ENCODE measurements around the gene YAP1.

The YAP1 gene

DNA sequence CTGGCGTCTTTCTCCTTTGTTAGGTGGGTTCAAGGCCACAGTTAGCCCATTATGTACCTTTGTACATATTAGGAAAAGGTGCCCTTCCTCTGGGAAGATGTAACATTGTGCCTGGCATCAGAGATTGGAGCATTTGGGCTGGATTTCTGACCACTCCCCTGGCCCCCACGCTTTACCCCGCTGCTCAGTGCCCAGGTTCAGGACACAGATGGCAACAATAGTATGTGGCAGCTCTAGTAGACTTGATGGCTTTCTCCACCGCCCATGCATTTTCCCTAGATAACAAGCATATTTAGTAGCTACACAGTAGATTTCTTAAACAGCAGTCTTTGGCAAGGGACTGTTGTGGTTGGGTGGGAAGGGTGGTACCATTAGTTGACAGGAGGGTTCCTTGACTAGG, 53.1 kb downstream of the YAP1 start:
- DNase-seq (ENCODE audit: low read depth) = no peak

GRCh38 chr11:102166175-102167064, 56.2 kb downstream of the YAP1 start:
- no peak for DNase-seq (ENCODE audit: low read depth)

GRCh38 chr11:102168481-102168880, 58.2 kb downstream of the YAP1 start:
- no peak for DNase-seq (ENCODE audit: low read depth)

DNA sequence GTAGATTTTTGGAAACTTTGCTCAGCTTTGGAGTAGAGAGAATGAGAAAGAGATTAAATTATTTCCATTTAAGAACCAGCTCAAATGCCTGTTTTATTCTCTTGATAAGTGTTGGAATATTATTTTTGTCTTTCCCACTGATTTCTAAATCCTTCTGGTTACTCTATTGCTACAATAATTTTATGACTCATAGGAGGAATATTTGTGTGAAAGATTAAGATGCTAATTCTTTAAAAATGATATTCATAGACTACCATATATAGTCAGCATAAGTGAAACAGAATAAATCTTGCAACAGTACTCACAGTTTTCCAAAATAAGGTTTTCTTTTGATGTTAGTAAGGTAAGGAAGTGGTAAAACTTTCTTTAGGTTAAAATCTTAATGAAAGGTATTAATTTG, 60.9 kb downstream of the YAP1 start:
- no peak for DNase-seq (ENCODE audit: low read depth)

DNA sequence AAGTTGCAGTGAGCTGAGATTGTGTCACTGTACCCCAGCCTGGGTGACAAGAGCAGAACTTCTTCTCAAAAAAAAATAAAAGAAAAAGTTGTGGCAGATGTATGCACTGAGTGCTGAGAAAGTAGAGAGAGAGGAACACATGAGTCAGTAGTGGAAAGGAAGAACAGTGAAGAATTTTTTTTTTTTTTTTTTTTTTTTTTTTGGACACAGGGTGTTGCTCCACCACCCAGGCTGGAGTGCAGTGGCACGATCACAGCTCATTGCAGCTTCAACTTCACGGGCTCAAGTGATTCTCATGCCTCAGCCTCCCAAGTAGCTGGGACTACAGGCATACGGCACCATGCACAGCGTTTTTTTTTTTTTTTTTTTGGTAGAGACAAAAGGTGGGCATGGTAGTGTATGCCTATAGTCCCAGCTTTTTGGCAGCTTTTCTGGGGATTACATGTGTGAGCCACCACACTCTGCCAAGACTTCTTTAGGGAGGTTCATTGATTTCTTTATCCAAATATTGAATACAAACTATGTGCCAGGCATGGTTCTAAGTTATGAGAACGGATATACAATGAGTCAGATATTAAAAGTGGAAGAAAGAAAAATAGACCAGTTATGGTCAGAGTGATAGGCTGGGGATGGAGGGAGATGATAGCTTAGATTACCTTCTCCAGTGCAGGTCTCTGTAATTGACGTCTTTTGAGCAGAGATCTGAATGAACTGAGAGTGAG, 62.0 kb downstream of the YAP1 start:
- DNase-seq (ENCODE audit: low read depth) = no peak

- no peak for DNase-seq (ENCODE audit: low read depth)
Observed at GRCh38 chr11:102177126-102177525, 66.9 kb downstream of the YAP1 start.

GRCh38 chr11:102177974-102178631, 67.9 kb downstream of the YAP1 start:
- DNase-seq (ENCODE audit: low read depth) = no peak

DNA sequence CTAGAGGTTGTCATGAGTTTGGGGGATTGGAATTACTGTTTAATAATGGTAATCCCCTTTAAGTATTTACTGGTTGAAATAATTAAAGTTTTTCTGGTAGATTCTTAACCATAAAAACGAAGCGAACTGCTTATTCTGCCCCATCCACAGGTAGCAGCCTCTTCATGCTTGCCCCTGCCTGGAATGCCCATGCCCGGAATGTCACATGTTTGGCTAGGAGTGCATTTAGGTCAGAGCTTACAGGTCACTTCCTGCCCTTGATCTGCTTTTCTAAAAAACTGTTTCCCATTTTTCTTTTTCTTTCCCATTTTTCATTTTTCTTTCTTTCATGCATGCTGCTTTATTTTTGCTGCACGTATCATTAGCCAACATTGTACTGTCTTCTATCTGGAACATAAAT, 69.1 kb downstream of the YAP1 start:
- DNase-seq (ENCODE audit: low read depth) = no peak

GRCh38 chr11:102184269-102184987, 74.2 kb downstream of the YAP1 start:
- no peak for DNase-seq (ENCODE audit: low read depth)

DNA sequence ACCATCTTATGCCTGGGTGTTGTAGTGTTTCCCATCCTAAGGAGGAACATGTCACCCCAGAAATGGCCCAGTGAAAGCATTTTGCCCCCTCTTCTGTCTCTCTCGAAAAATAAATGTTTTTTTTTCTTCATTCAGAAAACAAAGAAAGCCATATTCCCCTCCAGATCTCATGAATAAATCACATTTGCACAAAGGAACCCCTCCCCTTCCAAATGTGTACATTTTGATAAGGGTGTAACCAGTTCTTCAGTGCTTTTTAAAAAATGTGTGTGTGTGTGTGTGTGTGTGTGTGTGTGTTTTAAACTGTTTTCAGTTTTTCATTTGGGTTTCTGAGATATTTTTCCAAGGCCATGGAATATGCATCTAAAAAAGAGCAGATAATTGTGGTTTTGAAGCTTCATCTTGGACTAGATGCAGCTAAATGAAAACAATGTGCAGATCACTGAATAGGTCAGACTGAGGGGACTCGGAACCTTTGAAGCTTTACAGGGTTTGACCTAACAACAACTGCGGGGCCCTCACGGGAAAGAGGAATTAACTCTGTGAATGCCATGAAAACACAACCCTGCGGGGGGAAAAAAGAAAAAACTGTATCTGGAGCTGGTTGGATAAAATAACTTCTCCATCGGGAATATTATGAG, 76.4 kb downstream of the YAP1 start:
- DNase-seq (ENCODE audit: low read depth) = no peak

GRCh38 chr11:102187416-102188151, 77.3 kb downstream of the YAP1 start:
- DNase-seq (ENCODE audit: low read depth) = no peak

DNA sequence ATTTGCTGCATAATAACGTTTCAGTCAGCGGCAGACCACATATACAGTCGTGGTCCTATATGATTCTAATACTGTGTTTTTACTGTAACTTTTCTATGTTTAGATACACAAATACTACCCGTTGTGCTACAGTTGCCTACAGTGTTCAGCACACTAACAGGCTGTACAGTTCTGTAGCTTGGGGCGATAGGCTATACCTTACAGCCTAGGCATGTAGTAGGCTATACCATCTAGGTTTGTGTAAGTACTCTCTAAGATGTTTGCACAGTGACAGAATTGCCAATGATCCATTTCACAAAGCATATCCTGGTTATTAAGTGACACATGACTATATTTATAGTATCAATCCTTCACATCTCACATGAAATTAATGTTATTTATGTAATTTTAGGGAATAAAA, 78.2 kb downstream of the YAP1 start:
- no peak for DNase-seq (ENCODE audit: low read depth)

GRCh38 chr11:102191832-102192231, 81.6 kb downstream of the YAP1 start:
- no peak for DNase-seq (ENCODE audit: low read depth)

- DNase-seq (ENCODE audit: low read depth) = no peak
Observed at GRCh38 chr11:102192349-102193066, 82.3 kb downstream of the YAP1 start.

DNA sequence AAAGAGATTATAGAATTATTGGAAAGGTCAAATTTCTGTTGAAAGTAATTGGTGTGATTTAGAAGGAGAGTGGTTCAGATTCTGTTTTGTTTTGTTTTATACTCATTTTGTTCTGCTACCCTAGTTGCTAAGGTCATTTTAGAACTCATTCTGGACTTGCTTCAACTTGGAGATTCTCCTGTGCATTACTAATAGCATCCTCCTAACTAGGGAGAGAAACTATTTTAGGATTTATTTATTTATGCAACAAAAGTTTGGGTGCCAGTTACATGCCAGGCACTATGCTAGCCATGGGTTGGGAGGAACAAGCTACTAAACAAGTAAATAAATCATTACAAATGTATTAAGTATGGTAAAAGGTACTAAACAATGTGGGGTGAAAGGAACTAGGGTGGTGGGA, 84.0 kb downstream of the YAP1 start:
- DNase-seq (ENCODE audit: low read depth) = no peak

GRCh38 chr11:102194990-102195389, 84.7 kb downstream of the YAP1 start:
- DNase-seq (ENCODE audit: low read depth) = no peak

GRCh38 chr11:102196351-102196750, 86.1 kb downstream of the YAP1 start:
- DNase-seq (ENCODE audit: low read depth) = no peak

DNA sequence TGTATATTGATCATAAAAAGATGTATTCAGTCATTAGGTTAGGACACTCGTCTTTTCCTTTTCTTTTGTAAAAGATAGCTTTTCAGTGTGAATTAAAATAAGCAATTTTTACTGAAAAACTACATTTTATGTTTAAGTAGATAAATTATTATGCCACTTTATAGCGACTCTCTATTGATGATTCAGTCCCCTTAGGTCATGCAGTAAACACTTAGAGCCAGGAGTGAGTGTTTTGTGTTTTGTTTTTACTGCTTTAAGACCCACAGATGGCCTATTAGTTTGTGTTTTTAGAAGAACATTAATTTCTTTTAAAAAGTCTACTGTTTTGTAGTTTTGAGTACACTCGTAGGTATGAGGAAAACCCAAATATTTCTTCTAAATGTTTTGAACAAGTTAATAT, 86.6 kb downstream of the YAP1 start:
- no peak for DNase-seq (ENCODE audit: low read depth)

DNA sequence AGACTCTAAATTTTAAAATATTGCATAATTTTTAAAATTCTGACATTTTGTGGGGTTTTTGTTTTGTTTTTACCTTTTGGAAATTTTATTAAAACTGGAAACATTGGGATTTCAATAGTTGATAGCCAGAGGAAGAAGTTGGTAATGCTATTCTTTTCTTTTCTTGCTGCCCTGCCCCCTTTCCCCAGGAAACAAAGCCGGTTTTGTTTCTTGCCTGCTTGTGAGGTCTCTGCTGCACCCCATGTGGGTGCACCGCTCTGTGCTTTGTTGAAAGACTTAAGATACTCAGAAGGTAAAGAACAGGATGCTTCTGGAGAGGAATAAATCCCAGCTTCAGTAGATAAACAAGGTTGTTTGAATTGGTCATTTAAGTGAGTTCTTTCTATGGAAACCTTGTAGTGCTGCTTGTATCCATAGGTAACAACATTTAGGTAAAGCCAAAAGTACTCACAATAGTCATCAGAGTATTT, 87.5 kb downstream of the YAP1 start:
- no peak for DNase-seq (ENCODE audit: low read depth)

GRCh38 chr11:102199673-102200072, 89.4 kb downstream of the YAP1 start:
- no peak for DNase-seq (ENCODE audit: low read depth)

Data from stimulated activated CD8-positive, alpha-beta memory T cell treated with anti-CD3 and anti-CD28 coated beads, Interleukin-4, amount 100 ng/mL, for 24 hours (primary cell).